Measurements from ENCODE around the gene FAM20C. TPM values are rescaled to one million over a fixed set of nuclear protein-coding genes. Genes with fewer than 3 reads are reported as not detected.

The FAM20C gene
- total RNA-seq, result 35.9 and 44.6 TPM in 2 replicates

DNA sequence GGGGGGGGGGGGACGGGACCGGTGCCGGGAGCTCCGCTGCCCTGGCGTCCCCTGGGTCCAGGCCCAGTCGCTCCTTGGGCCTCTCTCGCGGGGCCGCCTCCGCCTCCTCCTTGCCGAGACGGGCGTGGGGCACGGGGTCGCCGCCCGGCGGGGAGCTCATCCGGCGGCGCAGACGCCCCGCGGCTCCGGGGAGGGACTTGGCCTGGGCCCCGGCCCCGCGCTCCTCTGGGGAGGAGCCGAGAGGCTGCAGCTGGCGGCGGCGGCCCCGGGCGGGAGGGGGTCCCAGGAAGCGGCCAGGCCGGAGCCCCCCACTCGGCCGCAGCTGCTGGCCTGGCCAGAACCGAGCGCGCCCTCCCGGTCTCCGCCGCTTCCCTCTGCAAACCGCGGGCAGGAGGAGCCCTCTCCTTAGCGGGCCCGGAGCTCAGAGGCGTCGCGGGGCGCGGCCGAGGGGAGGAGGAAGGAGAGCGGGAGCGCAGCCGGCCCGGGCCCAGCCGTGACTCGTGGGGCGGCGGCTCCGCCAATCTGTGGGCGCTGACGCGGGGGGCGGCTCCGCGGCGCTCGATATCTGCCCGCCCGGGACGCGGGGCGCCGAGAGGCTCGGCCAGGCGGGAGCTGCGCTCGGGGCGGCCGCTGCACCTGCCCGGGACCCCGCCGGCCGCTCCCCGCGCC, at the start of gene FAM20C:
Gene FAM20C (plus strand): TSS at position 591 of the 669 bp plus-strand sequence. CDS start 629 bp downstream, outside the sequence.

DNA sequence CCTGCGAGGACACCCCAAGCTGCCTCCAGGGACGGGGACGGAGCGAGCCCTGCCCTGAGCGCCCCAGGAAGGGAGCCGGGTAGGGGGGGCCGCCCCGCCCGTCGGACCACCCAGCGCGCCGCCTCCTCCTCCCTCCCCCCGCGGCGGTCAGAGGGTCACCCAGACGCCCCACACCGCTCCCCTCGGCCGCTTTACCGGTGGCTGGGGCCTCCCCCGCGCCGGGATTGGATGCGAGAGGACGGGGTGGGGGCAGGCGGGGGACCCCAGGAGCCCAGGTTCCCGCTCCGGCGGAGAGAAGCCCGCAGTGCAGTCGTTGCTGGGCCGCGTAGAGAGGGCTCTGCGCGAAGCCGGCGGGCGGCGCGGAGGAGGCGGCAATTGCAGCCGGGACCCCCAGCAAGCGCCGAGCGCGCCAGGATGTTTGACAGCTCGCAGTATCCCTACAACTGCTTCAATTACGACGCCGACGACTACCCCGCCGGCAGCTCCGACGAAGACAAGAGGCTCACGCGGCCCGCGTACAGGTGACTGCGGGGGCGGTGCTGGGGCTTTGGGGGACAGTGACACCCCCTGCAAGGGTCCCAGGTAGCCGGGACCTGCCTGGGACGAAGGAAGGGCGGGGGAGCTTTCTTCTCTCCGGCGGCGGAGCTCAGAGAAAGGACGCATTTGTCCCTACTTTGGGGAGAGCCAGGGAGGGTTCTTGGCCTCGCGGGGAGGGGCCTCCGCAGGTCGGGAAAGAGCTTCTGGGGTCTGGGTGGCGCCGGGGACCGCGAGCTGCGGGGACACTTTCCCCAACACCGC, 97.6 kb downstream of the FAM20C start, which contains the start of gene FOXL3:
Gene FOXL3 (plus strand): TSS at position 415 of the 798 bp plus-strand sequence. CDS start 0 bp downstream, at position 415.

Other genes with a start within 250 kb of the FAM20C start
- gene FOXL3, start 97.6 kb downstream of the FAM20C start, total RNA-seq, result not detected in 2 replicates